IPS-11a (cell line): Measurements from ENCODE around the gene CHST15.
"Not testable (repeated sequence)": the region's sequence is repeated elsewhere in the genome, so short reads cannot be mapped to it uniquely, and the experiment has no call there.

Source experiments
- H3K4me3 ChIP-seq: one replicate; pipeline ENCODE4 v1.5.1; 2013; ENCODE audit warnings: low read depth, low read length, control low read depth

CHST15 gene

DNA sequence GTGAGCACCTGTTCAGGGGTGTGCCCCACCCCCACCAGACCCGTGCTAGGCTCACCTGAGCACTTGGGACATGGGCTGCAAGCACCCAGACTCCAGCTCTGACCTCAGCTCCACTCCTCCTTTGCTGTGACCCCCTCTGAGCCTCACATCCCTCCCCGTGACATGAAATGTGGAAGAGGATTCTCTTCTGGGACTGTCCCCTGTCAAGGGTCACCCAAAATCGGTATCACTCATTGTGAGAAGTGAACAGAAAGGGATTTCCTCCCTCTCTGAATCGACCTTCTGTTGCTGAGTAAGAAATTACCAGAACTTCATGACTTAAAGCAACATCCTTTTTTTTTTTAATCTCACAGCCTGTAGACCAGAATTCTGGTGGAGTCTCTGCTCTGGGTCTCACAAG lies 6.2 kb upstream of the CHST15 start:
- H3K4me3 ChIP-seq = no peak overlapping the region

DNA sequence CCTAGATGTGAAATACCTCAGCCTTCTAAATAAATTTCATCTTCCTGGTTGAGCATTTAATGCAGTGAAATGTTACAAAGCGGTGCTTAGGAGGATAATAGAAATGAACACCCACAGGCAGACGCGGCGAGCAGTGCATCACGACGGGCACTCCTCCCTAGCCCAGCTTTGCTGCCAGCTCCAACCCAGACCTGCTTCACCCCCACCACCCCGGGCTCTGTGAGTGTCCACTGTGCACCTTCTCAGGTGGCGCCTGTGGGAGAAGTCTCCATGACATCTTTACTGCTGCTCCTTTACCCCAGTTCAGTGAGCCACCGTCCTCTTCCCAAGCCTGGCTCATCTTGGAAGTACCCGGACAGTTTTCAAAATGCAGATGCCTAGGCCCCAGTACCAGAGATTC lies 5.2 kb upstream of the CHST15 start:
- no peak overlapping the region for H3K4me3 ChIP-seq

DNA sequence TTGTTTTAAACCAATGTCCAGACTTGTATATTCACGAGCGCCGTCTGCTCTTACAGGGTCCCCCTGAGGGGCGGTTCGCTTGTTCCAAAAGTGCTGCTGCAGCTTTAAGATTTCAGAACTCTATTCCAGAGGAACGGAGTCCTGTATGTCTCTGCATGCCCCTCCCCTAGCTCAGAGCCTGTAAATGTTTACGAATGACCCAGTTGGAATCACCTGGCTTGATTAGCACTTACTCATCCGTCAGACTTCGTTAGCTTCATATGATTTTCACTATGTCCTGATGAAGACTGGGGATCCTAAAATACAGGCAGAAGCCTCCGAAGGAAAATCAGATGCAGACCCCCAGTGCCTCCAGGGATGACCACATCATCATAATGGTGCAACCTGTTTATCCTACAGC lies 4.5 kb upstream of the CHST15 start:
- no peak overlapping the region for H3K4me3 ChIP-seq

DNA sequence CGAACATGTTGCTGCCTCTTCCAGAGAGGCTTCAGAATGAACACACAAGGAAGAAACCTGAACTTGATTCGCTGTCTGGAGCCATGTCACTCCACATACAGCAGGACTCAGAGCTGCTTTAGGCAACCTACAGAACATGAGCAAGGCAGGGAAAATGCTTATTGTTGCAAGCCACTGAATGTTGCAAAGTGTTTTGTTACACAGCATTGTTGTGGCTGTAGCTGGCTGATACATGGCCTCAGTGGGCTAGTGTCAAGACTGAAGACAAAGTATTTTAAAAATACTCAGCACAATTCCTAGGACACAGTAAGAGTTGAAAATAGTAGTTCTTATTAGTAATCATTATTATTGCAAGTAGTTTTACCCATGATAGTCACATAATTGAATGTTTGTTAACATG lies 3.1 kb upstream of the CHST15 start:
- no peak overlapping the region for H3K4me3 ChIP-seq

DNA sequence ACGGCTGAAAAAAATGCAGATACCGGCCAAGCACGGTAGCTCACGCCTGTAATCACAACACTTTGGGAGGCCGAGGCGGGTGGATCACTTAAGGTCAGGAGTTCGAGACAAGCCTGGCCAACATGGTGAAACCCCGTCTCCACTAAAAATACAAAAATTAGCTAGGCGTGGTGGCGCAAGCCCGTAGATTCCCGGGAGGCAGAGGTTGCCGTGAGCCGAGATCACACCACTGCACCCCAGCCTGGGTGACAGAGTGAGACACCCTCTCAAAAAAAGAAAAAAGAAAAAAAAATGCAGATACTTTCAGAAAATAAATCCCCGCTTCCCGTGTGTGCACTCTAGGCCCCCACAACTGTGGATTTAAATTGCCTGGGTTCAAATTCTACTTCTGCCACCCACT lies 2.4 kb upstream of the CHST15 start:
- H3K4me3 ChIP-seq = not testable (repeated sequence)

DNA sequence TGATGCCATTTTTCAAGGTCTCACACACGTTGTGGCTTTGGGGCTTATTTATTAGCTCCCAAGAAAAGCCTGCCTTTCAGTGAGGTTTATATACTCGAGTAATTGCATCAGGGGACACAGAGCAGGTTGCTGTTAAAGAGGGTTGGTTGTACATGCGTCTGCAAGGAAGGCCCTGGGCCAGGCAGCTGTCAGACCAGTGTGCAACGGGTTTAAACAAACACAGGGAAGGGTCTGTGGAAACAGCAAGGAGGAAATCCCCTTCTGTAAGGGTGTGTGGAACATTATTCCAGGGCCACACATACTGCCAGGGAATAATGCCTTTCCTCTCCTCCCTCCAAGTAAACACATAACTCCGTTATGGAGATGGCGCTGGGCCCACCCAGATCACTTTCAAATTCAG lies 1.7 kb upstream of the CHST15 start:
- no peak overlapping the region for H3K4me3 ChIP-seq

DNA sequence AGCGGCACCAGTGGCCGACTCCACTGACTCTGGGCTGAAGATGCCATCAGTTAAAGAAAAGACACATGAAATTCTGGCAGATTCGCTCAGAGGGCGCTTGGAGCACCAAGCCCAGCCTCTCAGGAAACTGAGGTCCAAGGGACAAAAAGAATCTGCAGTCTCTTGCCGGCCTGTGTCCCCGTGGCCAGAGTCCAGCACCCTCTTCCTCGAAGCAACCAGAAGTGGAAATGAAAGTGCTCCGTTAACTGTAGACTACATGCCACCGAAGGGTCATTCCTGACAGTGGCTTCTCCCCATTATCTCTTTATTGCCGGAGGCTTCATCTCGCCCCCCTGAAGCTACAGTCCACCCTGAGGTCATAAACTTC lies 1.0 kb upstream of the CHST15 start:
- H3K4me3 ChIP-seq = no peak overlapping the region

DNA sequence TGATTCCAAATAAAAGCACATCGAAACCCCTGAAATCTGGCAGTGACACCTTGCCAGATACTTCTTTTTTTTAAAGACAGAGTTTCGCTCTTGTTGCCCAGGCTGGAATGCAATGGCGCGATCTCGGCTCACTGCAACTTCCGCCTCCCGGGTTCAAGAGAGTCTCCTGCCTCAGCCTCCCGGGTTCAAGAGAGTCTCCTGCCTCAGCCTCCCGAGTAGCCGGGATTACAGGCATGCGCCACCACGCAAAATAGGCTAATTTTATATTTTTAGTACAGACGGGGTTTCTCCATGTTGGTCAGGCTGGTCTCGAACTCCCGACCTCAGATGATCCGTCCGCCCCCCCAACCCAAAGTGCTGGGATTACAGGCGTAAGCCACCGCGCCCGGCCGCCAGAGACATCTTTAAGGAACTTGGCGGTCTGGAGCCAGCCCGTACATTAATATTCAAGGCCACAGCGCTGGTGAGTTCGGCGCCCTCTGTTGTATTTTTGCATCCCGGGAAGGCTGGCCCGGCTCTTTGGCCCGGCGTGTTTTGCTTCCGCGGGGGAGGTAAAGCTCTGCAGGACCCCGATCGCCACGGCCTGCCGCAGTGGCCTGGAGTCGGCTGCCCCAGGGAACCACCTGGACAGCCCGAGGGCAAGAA lies 498 bp upstream of the CHST15 start:
- peak overlapping the region; percentile 65 for H3K4me3 ChIP-seq

DNA sequence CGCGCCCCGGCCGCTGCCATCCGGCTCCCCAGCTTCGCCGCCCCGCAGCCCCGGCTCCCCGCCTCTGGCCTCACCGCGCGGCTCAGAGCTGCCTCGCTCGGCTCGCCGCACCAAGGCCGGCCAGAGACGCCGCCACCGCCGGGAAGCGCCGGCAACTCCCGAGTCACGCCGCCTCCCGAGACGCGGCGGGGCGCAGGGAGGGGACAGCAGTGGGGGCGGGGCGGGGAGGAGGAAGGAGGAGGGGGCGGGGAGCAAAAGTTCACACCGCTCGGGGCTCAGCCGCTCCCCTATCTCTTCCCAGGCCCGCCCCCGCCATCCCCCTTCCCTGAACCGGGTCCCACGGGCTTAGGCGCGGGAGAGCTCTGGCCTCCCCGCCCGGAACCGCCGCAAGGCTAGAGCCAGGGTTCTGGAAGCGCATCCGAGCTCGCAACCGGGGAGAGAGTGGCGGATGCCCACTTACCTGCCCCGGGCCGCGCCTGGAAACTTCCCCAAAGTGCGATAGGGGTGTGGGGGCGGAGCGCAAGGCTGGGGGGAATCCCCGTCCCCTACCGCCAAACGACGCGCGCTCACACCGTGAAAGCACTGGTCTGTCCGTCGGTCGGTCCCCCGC lies 1.0 kb downstream of the CHST15 start:
- H3K4me3 ChIP-seq = peak overlapping the region; percentile 65

DNA sequence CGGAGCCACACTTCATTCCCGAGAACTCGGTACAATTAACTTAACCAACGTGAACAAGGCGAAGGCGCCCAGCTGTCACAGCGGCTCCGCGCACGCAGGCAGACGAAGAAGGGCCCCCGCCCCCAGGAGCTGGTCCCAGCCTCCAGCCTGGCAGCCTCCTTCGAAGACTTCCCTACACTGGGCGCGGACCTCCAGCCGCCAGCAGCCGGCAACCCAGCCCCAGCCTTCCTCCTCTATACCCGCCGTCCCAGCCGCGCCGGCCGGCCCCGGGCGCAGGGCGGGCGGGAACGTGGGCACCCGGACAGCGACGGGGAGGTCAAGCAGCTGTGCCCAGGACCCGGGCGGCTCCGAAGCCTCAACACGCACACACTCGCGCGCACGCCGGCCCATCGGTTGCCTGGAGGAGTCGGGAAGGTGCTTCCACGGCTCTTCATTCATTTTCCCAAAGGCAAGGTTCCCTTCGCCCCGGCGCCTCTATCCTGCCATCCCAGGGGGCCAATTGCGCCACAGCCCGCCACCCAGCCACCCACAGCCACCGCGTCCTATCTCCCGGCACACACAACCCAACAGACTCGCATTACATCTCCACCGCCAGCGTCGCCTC lies 1.6 kb downstream of the CHST15 start:
- peak overlapping the region; percentile 57 for H3K4me3 ChIP-seq

DNA sequence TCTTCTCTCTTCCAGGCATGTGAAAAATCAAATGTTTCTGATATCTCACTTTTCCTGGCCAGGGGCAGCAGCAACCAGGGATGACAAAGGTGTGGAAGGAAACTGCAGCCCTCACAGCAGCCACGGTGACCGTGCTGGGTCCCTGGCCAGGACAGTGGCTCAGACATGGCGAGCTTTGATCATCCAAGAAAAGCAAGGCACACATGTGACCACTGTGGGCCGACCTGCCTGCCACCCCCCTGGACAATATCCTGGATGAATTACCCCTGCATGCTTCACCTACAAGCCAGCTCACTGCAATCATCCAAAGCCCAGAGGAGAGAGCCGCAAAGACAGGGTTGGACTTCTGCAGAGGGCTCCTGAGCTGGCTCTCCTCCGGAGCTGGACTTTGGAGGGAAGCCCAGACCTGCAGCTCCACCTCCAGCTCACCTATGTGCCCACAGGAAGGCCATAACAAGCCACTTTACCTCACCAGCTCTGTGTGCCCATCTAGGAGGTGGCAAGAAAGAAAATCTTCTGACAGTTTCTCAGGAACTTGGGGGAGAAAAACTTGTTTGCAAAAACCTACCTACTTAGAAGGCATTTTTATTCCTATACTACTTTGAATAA lies 2.7 kb downstream of the CHST15 start:
- H3K4me3 ChIP-seq = no peak overlapping the region

DNA sequence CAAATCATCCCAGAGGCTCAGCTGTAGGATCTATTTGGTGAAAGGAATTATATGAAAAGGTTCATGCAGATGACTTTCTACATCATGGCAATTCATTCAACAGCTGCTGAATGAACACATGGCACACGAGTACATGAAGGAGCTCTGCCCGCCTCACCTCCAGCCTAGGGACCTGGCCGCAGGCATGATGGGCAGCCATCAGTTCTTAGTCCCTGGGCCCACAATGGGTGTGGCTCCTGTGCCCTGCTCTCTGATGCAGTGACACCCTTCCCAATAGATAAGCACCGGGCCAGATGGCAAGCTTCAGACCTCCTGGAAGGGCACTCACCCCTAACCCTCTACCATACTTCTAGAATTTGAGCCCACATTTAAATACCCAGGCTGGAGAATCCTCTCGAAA lies 3.5 kb downstream of the CHST15 start:
- H3K4me3 ChIP-seq = no peak overlapping the region

DNA sequence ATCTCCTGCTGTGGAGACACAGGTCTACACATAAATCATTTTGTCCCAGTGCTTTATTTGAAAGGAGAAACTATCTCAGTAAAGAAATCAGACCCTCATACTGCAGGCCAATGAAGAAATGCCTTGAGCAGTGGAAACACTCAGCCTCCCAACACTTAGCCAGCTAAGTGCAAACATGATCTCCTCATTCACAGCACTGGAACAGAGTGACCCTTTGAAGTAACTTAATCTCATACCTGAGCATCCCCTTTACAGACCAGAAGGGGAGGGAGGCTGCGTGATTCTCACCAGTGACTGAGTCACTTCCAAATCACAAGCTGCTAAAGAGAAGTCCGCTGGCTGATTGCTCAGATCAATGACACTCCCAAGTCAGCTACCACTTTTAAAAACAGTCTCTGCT lies 4.5 kb downstream of the CHST15 start:
- H3K4me3 ChIP-seq = no peak overlapping the region

DNA sequence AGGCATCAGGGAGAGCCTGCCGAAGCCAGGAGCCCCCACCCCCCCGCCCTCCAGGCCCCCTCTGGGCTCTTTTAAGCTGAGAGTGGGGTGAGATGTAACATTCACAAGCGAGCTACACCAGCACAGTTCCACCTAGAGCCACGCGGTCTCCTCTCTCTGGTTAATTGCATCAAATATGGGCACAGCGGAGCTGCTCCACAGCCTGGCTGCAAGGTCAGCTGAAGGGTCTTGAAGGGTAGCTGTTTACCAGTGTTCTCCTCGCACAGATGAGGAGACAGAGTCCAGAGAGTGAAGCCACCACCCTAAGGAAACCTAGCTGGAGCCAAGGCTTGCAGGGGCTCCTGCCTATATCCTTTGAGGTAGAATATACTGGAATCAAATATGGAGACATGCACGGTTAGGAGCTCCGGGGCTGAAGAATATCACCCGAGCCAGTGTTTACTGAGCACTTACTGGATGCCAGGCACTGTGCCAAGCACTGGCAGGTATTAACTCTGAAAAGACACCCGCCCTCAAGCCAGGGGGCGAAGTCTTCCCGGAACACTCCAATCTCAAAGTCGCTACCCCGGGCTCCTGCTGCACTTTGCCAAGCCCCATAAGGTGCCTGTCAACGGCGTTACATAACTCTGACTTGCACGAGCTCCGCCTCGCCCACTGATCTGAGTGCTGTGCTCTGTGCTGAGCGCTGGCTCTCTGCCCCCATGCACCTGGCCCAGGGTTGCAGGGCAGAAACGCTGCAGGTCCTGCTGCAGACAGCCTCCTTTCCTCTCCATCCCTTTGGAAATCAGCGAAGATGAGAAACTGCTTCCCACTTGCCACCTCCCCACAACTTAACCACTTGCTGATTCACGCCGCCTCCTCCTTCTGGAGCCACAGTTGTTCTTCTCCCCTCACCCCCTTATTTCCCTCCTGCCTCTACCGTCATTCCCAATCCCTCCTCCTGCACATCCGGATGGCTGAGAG lies 5.4 kb downstream of the CHST15 start:
- no peak overlapping the region for H3K4me3 ChIP-seq

DNA sequence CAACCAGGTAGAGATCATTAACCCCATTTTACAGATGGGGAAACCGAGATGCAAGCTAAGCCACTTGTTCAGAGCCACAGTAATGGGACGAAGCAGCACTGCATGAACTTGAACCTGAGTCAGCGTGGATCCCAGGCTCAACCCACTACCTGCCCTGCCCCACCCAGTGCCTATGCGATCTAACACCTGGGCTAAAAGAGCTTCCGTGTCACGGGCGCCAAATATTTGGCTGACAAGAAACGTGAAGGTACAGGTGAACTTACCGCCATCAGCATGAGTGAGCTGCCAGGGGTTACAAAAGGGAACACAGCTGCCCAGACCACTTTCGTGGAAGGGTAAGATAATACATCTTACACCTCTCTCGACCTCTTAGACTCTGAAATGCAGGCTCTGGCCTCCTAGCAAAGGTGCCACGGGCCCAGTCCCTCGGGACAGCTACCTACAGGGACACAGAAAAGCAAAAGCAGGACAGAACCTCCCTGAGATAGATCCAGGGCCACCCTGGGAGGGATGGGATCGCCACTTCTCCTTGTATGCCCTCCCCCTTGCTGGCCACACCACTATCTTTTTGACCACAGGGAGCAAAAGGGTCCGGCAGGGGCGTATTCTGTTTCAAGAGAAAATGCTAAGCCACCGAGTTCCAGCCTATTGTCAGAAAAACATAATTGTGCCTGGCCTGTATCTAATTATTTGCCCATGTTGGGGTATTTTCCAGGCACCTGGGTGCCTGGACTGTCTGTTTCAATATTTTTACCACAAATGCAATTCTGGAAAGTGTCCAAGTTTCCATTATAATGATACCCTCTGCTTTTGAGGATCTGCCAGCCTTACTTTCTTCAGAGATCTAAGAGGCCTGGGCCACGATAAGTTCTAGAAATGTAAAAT lies 6.4 kb downstream of the CHST15 start:
- H3K4me3 ChIP-seq = no peak overlapping the region

DNA sequence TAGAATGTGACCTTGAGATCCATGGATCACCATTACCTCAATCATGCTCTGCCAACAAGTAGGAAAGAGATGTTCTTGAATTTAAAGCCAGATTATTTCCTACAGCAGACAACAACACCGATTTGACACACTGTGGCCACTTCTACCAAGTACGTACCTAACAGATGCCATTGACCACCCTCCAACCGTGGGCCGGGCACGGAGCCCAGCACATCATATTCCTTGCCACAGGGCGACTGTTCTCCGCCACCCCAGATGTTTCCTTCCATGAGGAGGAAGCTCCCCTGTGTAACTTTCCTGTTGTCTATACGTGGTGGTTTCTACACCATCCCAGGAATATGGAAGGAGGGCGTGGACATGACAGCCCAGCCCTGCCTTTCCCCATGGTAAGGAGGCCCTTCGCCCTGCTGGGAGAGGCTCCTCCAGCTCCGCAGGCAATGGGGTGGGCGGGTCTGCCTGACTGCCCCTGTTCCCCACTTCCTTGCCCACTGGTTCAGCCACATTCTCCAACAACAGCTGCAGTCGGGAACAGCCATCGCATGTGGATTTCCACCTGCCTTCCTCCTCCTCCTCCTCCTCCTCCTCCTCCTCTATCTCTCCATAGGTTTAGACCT lies 7.2 kb downstream of the CHST15 start:
- no peak overlapping the region for H3K4me3 ChIP-seq

DNA sequence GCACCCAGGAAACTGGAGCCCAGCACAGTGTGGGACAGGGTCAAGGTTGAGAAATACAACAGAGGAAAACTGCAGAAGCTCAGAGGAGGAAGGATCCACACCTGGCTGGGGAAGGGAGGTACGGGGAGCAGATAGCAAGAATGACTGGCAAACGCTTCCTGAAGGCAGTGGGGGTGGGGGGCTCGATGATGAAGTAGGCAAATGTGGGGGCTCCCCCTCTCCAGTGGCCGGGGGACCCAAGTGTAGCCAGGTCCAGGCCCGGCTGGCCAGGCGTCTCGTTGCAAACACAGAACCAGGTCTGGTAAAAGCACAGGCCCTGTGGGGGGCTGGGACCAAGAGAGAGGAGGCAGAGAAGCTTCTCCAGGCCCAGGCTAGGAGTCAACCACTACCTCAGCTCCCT lies 7.7 kb downstream of the CHST15 start:
- no peak overlapping the region for H3K4me3 ChIP-seq

DNA sequence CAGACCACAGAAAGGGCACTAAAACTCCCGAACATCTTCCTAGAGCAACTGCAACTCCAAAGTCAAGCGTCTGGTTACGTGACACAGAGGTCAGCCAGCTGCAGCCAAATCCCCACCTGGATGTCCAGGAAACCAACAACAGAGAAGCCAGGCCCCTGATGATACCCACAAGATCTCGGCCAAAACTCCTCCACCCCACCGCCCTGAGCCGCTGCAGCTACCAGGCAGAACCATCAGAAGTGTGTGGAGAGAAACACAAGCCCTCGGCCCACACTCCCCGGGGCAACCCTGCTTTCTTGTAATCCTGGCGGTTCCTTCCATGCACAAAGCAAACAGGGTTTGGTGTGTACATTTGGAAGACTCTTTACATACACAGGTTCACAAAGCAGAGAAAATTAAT lies 8.7 kb downstream of the CHST15 start:
- H3K4me3 ChIP-seq = no peak overlapping the region

DNA sequence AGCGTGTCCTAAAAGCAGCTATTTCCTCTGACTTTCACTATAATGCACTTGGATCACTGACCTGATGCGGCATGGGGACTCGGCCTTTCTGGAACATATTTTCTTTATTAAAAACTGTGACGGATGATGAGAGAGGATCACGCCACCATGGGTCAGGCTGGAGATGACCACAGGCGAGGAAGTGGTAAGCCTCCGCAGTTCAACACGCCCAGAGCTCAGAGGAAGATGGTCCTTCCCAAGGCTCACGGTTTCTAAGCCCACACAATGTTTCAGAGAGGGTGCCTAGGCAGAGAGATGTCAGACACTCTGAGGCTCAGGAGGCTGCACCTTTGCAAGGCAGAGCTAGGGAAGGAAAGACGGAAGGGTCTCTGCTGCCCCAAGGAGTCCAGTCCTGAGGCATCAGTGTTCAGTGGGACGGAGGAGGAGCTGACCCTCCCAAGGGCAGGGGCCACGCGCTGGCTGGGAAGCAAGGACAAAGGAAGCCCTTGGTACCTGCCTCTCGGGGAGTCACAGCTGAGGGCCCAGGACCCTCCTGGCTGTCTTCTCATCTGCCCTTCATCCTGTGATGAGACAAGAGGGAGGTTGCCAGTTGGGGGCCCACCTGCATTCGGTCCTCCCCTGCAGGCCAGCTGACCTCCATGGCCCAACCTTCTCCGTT lies 9.5 kb downstream of the CHST15 start:
- H3K4me3 ChIP-seq = no peak overlapping the region
